GM18861 (cell line): ENCODE results near the gene GRAMD2A.
A peak's percentile ranks its signal among the peaks of the same experiment; 100 is the strongest.

Source experiments
- ATAC-seq: cut with Tn5 transposase; IDR thresholded peaks from one replicate; pipeline ENCODE4 v1.9.1; 2021; ENCODE audit not compliant: unreplicated experiment

The GRAMD2A gene

DNA sequence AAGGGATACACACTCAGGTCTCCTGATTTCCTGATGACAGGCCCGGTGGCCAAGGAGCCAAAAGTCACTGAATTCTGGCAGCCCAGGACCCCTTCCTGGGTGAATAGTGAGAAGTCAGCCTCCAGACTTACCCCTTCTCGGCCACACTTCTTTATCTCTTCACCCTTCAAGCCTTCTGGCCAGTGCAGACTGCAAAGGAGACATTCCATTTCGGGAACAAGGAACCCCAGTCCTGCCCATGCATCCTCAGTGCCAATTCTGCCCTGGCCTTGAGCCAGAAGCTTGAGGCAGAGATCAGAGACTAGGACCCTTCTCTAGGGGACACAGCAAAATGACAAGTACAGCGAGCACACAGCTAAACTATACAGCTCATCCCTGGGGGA, 28.8 kb downstream of the GRAMD2A start:
- ATAC-seq, result no peak

DNA sequence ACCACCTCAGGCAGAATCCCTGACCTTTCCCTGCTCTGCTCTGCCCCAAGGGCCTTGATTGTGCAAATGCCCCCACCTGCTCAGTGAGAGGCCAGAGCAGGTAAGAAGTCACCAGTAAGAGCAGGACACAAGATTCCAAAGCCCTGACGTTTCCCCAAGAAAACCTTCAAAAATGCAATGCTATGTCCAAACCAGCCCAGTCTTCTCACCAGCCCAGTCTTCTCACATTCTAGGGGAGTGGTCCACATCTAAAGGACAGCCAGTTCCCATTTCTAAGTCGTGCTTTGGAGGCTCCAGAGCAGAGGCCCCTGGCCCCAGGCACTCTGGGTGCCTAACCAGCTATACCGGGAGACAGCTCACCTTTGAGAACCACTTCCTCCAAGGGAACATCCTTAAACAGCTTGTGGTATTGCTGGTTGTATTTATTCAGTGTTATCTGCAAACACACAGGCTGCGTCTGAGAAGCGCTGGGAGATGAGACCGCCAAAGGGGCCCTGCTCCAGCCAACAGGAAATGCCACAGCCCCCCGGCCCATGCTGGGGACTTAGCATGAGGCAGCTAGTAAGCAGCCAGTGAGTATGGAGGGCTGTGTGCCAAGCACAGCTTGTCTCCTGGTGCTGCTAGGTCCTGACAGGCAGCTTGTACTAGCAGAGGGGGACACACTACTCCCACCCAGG, 29.3 kb downstream of the GRAMD2A start:
- ATAC-seq, result no peak

DNA sequence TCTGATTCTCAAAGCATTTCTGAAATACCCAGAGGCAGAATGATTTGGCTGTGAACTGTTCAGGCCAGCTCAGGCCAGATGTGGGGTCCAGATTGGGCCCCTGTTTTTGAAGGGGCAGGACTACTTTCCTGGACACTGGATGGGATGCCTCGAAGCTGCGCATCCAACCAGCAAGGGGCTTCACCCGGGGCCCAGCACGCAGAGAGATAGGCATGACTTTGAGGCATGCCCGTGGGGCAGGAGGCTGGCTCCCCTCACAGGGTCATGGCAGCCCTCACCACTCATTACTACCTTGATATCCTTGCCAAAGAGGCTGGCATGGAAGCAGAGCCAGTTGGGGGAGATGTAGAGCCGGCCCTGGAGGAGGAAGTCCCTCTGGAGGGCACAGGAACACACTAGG, 30.1 kb downstream of the GRAMD2A start:
- no peak for ATAC-seq

DNA sequence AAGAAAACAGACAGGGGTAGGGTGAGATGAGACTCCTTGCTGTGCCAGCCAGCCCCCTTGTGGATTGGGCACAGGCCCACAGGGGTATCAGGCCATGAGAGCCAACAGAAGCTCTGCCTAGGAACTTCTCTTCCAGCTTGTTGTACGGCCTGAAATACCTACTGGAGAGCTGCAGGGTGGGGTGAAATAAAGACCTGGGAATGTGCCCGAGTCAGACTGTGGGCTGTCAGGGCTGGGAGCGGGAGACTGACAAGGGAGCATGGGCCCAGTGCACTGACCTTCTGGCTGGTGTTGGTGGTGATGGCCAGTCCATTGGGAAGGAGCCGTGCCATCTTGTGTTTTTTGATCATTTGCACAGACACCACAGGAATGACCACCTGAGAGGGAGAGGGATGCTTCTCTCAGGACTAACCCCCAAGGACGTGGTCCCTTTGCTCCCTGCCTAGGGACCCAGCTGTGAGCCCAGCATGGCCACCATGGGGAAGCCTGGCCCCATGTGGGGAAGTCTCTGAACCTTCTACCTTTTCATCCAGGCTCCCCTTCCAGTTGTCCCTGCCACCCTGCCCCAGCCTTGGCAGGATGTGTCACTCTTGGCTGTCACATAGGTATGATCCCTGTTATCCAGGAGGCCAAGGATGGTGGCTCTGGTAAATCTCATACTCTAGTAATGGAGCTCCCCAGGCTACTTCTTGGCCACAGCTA, 30.7 kb downstream of the GRAMD2A start:
- ATAC-seq, result no peak

DNA sequence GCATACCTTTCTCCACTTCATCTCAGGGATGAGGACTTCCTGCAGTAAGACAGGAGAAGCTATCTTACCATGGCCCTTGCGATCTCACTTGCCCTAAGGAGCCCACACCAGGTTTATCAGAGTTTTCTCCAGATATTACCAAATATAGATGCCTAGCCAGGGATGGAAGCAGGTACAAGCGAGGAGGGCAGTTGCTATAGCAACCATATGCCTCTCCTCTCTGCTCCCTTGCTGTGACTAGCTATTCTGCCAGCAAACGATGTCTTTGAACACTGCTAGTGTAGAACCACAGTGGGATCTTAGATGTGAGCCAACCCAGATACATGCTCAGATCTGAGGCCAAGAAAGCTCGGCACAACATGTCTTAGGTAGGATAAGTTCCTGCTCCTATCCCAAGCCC, 33.9 kb downstream of the GRAMD2A start:
- ATAC-seq, result no peak

DNA sequence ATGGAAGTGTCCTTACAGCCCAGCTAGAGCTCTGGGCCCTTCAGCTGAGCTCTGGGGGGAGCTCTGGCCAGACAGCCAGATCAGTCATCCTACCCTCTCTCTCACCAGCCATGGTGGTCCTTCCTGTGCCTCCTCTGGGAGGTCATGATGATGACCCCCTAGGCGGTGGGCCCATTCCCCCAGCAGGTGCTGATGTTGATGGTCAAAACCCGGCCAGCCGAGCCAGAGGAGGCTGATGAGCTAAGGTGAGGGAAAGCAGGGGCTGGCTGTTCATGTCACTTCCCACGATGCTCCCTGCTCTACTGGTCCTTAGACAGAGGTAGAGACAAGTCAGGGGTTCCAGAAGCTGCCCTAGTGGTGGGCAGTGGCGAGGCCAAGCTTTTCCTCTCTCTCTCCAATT, 35.0 kb downstream of the GRAMD2A start:
- no peak for ATAC-seq

DNA sequence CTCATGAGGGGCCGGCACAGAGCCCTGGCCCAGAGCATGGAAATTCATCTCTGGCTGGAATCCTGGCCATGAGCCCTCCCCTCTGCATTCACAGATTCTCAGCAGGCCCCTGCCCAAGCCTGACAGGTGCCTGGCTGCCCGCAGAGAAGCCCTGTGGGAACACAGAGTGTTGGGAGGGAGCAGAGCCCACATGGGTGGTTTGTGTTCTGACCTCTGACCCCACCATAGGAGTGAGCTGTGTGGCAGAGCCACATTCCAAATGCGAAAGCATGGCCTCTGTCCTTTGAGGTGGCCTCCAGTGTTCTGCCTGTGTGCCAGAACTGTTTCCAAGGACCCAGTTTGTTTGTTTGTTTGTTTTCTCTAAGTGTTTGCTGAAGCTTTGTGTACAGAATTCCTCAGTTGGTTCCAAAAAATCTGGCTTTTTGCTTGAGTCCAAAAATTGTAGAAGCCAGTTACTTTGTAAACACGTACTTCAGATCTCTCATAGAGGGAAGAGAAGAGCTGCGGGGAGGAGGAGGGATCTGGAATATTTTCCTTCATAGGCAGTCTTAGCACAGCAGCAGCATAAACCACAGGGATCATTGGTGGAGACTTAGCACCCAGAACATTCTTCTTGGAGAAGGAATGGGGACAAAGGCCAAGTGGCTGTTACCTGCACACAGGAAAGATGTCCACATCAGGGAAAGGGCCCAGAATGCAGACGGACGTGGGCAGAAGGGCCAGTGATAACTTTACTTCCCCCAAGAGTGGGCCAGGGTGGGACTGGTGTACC, 36.0 kb downstream of the GRAMD2A start:
- no peak for ATAC-seq

DNA sequence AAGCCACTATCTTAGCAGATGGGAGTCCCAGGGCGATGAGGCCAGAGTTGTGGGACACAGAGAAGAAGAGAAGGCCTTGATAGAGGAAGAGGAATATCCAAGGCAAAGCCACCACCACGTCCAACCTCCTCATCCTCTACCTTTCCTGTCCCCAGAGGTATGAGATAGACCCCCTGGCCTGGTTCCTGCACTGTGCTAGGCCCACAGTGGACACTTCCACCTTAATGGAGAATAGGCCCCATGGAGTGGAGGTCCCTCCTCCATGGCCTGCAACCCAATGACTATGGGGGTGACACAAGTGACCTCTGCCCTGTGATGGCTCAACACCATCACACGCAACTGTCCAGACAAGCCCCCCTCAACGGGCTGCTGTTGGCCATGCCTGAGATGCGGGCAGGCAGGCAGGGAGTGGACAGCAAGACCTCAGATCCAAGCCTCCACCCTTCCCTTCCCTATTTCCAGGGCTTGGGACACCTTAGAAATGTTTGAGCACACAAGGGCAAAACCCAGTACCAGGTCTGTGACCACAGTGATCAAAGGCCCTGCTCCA, 36.8 kb downstream of the GRAMD2A start:
- ATAC-seq, result no peak

DNA sequence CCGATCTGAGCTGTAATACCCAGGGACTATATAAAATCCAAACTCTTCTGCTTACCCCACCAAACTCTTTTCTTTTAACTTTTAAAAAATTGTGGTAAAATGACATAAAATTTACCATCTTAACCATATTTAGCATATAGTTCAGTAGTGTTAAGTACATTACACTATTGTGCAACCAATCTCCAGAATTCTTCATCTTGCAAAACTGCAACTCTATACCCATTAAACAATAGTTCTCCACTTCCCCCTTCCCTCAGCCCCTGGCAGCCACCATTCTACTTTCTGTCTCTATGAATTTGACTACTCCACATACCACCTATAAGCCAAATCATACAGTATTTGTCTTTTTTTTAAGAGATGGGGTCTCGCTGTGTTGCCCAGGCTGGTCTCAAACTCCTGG, 40.7 kb downstream of the GRAMD2A start:
- ATAC-seq, result no peak

DNA sequence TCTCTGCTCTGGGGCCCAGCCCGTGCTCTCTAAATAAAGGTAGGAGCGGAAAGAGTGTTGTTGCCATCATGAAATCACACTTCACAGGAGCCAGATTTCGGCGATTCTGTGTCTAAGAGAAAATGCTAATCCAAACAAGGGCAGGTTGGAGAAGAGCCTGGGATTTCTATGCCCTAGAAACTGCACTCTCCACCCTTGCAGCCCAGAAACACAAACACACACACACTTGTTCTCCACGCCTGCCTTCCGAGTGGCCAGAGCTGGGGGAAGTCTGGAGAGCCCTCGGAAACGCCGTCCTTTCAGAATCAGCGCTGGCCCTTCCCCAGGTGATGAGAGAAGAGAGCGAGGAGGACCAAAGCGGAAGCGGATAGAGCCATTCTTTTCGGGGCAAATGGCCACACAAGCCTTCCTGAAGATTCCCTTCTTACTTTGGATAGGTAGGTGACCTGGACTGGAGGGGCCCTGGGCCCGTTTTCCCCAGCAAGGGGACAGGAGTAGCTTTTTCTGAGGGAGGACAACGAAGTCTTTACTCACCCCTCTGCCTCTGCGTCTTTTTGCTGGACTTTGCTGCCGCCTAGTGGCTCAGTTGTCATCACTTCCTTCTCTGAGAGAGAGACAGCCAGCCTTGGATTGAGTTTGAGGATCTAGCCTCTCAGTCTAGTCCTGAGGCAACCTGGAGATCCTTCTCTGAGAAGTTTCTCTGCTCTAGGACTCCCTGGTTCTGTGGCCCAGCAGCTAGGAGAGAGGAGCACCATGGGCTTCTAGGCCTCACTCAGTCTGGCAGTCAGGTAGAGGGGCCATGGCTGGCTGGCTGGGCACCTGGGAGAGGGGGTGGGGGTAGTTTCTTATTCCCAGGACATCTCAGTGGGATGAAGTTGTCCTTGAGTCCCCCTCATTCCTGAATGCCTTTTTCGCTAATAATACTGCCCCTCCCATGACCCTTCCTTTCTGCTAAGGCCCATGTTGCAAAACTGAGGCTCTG, 41.7 kb downstream of the GRAMD2A start:
- peak; percentile 80 for ATAC-seq

DNA sequence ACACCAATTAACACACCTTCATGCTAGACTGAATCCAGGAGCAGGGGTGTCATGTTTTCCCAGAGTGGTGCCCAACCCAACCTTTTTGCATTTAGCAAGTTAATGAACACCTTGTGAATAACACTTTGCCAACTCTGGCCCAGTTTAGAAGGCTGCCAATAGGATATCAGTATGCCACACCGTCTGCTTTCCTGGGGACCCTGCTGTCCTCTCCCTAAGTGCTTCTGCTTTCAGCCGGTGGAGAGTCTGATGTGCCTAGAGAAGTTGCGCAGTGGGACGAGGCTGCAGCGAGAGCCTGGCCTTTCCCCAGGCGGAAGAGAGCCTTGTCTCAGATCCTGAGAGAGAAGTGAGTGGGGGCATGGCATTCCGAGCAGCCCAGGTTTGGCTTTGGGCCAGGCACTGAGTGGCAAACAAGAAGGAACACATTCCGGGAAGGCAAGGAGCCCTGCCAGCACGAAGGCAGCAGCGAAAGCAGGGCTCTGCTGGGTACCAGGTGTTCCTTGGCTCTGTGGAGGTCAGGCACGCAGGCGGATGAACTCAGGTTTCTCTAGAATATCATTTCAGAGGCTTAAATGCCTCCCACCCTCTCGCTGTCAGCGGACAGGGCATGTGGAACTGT, 42.5 kb downstream of the GRAMD2A start:
- no peak for ATAC-seq

DNA sequence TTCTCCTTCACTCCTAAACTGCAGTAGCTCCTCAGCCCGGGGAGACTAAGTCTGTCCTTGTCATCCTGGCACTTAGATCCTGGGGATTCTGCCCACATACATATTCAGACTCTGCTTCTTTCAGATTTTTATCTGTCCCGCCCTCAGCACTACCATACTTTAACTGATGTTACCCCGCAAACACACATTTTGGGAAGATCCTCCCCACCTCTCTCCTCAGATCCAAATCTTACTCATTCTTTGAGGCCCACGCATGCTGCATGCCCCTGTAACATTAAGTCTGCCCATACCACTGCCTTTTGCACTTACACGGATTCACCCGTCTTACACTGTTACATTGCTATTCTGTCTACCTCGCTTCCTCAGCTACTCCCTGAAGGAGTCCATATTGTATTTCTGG, 43.3 kb downstream of the GRAMD2A start:
- no peak for ATAC-seq

DNA sequence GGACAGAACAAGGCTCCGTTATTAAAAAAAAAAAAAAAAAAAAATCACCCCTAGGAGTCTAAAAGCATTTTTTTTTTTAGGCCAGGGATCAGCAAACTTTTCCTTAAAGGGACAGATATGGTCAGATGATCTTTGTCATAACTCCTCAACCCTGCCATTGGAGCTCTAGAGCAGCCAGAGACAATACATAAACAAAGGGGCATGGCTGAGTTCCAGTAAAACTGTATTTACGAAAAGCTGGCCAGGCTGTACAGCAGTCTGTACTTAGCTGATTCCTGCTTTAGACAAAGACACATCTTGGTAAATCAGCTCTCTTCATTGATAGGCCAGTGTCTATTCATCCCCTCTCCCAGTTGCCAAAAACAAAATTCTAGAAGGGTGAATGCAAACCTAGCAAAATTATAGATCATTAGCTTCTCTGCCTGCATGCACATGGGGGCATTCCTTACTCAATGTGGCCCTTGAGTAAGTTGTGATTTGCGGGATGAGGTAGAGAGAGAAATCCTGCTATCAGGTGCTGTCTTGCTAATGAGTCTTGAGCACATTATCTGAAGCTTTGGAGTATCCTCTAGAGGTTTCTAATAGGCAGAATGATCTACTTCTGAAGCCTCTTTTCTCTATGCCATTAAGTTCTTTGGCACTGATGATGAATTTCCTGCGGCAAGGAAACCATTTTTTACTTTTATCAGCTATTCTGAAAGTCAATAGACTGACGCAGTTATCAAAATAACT, 44.2 kb downstream of the GRAMD2A start:
- ATAC-seq, result no peak

DNA sequence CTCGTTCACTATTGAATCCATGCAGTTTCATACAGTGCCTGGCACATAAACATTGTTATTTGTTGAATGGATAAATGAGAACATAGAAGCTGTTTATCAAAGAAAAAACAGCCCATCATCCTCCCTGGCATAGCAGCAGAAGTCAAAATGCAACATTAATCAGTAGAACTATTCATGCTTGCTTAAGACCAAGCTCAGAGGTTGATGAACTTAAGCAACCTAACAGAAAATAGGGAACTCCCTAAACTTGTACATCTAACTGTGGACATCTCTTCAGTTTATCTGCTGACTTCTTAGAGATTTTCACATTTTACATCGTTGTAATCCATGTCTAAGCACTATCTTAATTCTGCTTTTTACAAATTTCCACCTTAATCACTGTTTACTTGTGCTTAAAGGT, 50.2 kb downstream of the GRAMD2A start:
- ATAC-seq, result no peak

DNA sequence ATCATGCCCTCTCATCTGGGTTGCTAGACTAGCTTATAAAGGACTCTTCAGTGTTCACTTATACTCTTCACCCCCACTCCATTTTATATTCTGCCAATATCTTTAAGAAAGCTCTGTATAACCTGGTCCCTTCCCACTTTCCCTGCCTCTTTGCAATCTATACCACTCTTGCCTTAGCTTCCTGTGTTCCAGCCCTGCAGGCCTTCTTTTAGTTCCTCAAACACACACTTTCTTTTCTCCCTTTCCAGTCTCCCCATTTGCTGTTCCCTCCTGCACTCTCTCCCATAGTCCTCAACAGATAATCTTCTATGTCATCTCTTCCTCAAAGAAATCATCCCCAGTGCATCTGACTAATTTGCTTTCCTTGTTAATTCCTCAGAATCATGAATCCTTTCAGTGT, 50.7 kb downstream of the GRAMD2A start:
- ATAC-seq, result no peak

DNA sequence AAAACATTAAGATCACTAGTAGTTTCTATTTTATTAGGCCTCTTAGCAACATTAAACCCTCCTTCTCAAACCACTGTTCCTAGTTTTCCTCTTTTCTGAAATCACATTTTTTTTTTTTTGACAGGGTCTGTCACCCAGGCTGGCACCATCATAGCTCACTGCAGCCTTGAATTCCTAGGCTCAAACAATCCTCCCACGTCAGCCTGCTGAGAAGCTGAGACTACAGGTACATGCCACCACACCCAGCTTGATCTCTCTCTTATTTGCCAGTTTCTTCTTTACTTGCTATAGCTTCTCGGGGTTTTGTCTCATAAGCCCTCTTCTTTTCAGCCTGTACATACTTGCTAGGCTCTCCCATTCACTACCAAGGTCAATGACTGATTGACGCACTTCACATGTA, 51.4 kb downstream of the GRAMD2A start:
- ATAC-seq, result no peak

DNA sequence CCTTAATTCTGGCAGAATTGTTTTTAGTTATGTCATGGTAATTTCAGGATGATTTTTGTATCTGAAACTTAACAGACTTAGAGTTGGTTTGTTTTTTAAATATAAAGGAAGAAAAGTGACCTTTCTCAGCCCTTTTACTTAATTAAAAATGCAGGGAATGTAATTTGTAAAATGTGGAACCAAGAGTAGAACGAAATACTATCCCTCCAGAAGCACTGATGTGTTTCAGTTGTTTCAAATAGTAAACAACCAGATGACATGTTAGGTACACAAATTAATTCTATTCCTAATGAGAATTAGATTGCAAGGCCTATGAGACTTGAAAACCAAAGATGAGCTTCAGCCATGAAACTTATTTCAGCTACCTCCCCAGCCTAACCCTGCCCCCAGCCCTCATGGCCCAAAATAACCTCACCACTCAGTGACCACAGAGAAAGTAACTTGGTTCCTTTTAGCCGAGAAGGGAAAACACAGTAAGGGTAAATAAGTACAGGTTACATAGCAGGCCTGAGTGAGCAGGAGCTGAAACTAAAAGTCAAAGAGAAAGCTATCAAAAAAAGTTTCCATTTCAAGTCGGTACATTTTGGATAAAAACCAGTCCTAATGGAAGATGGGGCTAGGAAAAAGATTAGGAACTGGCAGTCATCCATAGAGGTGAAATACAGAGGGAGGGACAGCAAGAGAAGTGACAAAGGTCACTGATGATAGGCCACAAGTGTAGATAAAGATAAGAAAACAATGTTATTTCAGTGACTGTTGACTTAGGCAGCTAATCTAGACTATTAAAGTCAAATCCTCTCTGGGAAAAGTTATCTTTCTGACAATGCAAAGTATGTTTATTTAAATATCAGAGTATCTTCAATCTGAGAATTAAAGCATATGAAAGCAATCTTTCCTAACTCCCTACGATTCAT, 56.2 kb downstream of the GRAMD2A start:
- peak; percentile 98 for ATAC-seq

DNA sequence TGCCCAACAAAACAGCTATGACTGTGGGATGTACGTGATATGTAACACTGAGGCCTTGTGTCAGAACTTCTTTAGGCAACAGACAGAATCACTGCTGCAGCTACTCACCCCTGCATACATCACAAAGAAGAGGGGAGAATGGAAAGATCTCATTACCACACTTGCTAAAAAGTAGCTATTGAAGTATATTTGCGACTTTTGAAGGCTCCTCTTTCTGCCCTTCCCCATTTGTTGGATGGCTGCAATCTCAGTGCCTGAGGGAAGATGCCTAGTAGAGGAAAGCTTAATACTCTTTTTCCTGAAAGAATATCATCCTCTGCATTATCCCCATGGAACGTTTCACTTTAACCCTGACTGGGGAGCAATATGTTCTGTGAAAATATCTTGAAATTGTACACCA, 57.5 kb downstream of the GRAMD2A start:
- no peak for ATAC-seq

DNA sequence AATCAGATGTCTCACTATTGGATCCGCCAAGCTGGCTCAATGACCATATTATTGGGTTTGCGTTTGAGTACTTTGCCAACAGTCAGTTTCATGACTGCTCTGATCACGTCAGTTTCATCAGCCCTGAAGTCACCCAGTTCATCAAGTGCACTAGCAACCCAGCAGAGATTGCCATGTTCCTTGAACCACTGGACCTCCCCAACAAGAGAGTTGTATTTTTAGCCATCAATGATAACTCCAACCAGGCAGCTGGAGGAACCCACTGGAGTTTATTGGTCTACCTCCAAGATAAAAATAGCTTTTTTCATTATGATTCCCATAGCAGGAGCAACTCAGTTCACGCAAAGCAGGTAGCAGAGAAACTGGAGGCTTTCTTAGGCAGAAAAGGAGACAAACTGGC, 57.9 kb downstream of the GRAMD2A start:
- ATAC-seq, result no peak
